PFSK-1 (cell line): Measurements from ENCODE around the gene RNF152.

Source experiments
- FOXP2 ChIP-seq: optimal IDR thresholded peaks from 2 replicates; pipeline ENCODE3; 2011; ENCODE audit warnings: borderline replicate concordance, control low read depth, inconsistent platforms; ENCODE audit not compliant: insufficient read depth; ENCODE audit errors: extremely low read length, extremely low read depth
- POLR2AphosphoS5 ChIP-seq: IDR thresholded peaks from 2 replicates; pipeline ENCODE4 v1.6.1; 2012; ENCODE audit warnings: low read depth, mild to moderate bottlenecking, control low read depth, low read length, moderate library complexity
- REST ChIP-seq, 2 experiments: IDR thresholded peaks; 2 replicates each; pipeline versions ENCODE4 v1.6.1 to v1.8.0; 2011 to 2012; ENCODE audit warnings: low read depth in 2 of 2, low read length in 2 of 2, control low read depth in 1 of 2, inconsistent platforms in 1 of 2, mild to moderate bottlenecking in 1 of 2, moderate library complexity in 1 of 2; ENCODE audit not compliant: insufficient read depth in 1 of 2
- SIN3A ChIP-seq: IDR thresholded peaks from 2 replicates; pipeline ENCODE4 v1.6.1; 2012; ENCODE audit warnings: mild to moderate bottlenecking, low read length, moderate library complexity, borderline replicate concordance; ENCODE audit not compliant: insufficient read depth
- TAF1 ChIP-seq: IDR thresholded peaks from 2 replicates; pipeline ENCODE4 v1.6.1; 2012; ENCODE audit warnings: low read length, control low read depth, borderline replicate concordance; ENCODE audit not compliant: insufficient read depth

RNF152 gene

GRCh38 chr18:61829108-61829507 lies 63.7 kb downstream of the RNF152 start:
- TF ChIP-seq FOXP2 (no peak), REST (IDR thresholded peaks at IDR 0.05; ENCODE audit: insufficient read depth in 1 of 2, low read depth in 2 of 2, low read length in 2 of 2) (no peak), SIN3A (no peak), POLR2AphosphoS5 (no peak), TAF1 (no peak)

GRCh38 chr18:61827591-61827990 lies 65.2 kb downstream of the RNF152 start:
- TF ChIP-seq POLR2AphosphoS5 (no peak), TAF1 (no peak), FOXP2 (no peak), SIN3A (no peak), REST (IDR thresholded peaks at IDR 0.05; ENCODE audit: insufficient read depth in 1 of 2, low read depth in 2 of 2, low read length in 2 of 2) (no peak)

- TF ChIP-seq POLR2AphosphoS5 (no peak), SIN3A (no peak), TAF1 (no peak), FOXP2 (no peak), REST (IDR thresholded peaks at IDR 0.05; ENCODE audit: insufficient read depth in 1 of 2, low read depth in 2 of 2, low read length in 2 of 2) (no peak)
Observed at GRCh38 chr18:61825386-61825785, 67.4 kb downstream of the RNF152 start.

GRCh38 chr18:61824733-61825363 lies 68.0 kb downstream of the RNF152 start:
- no peak for TF ChIP-seq FOXP2
- TF ChIP-seq SIN3A: no peak
- TF ChIP-seq TAF1: no peak
- TF ChIP-seq POLR2AphosphoS5: no peak
- no peak for TF ChIP-seq REST (IDR thresholded peaks at IDR 0.05; ENCODE audit: insufficient read depth in 1 of 2, low read depth in 2 of 2, low read length in 2 of 2)

DNA sequence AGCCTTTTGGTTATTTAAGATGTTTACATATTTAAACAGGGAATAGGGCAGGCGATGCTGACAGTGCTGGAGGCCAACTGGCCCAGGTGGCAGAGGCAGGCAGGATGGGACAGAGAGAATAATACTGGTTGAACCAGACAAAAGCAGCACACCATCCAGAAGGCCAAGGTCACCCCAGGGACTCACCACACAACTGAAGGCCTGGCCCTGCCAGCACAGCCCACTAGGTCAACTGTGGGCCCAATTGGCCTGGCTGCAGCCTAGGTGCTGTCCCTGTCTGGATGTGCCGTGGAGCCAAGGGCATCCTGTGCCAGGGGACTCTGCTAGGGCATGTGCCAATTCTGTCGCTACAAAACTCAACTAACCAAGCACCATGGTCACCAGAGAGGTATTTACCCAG lies 69.2 kb downstream of the RNF152 start:
- TF ChIP-seq FOXP2 (no peak), REST (IDR thresholded peaks at IDR 0.05; ENCODE audit: insufficient read depth in 1 of 2, low read depth in 2 of 2, low read length in 2 of 2) (no peak), TAF1 (no peak), POLR2AphosphoS5 (no peak), SIN3A (no peak)
